GM18870 (cell line): ENCODE measurements around the gene NSF.
"Not testable (repeated sequence)": the region's sequence is repeated elsewhere in the genome, so short reads cannot be mapped to it uniquely, and the experiment has no call there.

Source experiments
- ATAC-seq: cut with Tn5 transposase; IDR thresholded peaks from one replicate; pipeline ENCODE4 v1.9.1; 2021; ENCODE audit warnings: moderate library complexity; ENCODE audit not compliant: unreplicated experiment

The NSF gene

DNA sequence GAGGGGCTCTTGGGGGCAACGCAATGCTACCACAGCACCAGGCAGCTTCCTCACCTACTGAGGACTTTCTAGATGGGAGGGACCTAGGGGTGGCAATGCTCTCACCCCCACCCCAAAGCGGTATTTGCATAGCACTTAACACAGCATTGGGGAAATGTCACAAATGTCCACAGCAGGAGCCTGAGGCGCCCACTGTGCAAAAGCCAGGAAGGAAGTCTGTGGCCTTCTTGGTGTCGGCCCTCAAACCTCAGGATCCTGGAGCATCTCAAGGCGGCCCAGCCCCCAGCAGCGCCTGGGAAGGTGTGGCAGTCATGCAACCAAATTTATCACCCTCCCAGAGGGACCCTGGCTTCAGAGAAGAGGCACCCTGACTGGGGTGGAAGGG, 182.7 kb downstream of the NSF start:
- ATAC-seq = no peak

DNA sequence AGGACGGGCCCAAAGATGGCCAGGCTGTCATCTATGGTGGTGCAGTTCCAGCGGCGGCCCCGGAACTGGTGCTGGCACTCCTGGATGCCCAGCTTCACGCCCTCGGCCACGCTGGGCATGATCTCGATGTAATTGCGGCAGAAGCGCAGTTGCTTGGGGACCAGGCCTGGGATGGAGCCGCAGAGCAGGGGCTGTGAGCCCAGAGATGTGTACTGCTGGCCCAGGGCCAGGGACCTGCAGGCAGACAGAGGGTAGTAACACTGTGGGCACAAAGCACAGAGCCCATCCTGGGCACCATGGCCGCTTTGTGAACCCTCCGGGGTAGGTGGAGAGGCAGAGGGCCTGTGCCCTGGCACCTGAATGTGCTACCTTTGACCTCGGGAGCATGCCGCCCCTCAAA, 183.2 kb downstream of the NSF start:
- ATAC-seq = no peak

GRCh38 chr17:46774108-46774737, 183.8 kb downstream of the NSF start:
- no peak for ATAC-seq

DNA sequence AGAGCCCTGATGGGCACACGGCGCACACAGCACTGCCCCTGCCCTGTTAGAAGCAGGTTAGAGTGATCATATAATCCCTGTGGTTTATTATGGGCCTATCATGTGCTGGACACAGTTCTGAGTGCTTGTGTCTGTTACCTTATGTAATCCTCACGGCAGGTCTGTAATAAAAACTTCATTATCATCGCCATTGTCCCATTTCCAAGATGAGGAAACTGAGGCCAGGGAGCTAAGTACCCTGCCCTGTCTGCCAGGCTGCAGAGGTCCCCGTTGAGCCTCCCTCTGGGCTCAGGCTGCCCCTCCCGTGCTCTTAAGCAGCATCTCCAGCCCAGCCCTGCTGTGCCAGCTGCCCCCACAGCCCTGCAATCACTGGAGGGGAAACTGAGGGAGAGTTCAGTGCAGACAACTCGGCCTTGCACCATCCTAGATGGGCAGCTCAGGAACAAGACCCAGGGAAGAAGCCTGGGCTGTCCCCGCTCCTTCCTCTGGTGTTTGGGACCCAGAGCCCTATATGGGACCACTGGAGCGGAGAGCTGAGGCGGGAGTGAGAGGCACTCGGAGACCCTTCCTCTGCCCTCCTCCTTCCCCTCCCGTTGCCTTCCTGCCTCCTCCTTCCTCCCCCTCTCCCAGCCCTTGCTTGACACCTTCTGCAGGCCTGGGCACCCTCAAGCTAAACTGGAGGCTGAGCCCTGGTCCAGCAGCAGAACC, 186.0 kb downstream of the NSF start:
- no peak for ATAC-seq

DNA sequence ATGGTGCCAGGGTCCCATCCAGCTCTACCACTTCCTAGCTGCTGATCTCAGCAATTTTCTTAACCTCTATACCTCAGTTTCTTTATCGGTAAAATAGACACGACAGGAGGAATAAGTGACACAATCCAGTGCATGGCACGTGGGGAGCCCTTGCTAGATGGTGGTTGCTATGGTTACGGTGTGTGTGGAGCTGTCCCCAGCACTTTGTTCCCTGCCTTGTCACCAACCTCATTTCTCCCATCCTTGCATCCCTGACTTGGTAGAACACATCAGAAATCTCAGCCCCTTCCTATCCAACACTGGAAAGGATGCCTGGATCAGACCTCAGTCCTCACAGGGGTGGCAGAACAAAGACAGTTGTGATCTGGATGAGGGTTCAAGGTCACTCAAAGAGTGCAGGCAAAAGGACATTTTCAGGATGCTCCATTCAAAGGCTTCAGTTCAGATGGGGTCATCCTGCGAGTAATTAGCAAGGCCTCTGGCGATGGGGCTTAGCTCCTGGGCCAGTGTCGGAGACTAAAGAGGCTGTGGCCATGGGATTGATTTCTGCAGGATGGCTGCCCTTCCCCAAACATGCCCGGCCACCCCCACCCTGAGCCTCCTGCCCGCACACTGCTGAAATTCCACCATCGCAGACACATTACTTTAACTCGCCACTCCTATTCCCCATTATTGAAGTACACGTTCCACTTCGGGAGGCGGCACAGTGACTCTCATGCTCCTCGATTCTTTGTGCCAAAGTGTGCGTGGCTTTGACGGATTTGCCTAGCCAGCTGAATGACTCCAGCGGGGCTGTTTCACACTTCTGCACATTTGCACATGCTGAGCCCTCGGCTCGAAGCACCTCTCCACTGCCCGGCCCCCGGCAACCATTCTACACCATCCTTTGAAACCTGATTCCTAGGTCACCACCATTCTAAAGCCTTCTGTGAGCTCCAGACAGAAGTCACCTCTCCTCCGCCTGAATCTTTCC, 187.8 kb downstream of the NSF start:
- no peak for ATAC-seq

DNA sequence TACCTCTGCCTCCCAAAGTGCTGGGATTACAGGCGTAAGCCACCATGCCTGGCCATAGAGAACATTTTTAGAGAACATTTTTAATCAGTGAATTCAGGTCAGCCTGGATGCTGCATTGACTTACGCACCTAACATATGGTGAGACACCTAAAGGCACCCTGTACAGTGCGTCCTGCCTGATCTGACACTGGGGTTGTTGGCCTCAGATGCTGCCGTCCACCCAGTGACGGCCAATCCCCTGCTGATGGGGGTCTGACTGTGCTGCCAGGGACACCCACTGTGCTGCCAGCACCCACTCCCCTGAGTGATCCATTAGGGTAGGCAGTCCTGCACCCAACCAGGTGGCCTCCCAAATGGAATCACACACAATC, 189.5 kb downstream of the NSF start:
- no peak for ATAC-seq

- no peak for ATAC-seq
These were observed 191.9 kb downstream of the NSF start for GRCh38 chr17:46782250-46782953.

- ATAC-seq = no peak
These were observed 192.6 kb downstream of the NSF start for GRCh38 chr17:46783031-46783593.

- ATAC-seq = no peak
These were observed 195.2 kb downstream of the NSF start for GRCh38 chr17:46785696-46786095.

- no peak for ATAC-seq
These were observed 197.0 kb downstream of the NSF start for GRCh38 chr17:46787478-46787877.

DNA sequence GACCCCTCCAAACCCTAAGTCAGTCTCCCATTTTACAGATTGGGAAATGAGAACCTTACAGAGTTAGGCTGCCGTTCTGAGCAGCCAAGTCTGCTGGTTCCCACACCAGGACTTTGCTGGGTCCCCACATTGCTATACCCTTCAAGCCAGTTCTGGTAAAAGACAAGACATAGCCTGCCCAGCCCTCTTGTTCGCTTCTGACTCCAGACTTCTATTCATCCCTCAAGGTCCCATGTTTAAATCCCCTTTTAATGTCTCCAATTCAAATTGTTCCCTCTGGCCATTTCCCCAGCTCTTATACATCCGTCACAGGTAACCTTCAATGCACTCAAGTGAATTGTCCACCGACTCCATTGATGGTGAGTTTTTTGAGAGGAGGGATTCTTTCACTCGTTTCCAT, 197.8 kb downstream of the NSF start:
- no peak for ATAC-seq

DNA sequence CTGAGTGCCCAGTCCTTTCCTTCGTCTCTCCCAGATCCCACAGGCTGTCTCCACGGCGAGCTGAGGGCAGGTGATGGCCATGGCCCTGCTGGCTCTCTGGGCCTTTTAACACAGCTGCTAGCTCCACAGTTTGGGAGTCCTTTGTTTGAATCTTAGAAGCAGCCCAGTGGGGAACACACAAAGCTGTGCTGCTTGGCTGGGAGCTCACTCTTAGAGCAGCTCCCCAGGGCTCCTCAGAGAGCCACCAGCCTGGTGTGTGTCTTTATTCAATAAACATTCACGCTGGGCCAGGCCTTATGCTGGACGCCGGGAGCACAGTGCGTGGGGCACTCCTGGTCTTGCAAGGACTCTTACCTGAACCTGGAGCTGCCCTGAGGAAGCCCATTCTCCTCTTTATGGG, 198.3 kb downstream of the NSF start:
- no peak for ATAC-seq

GRCh38 chr17:46789610-46790009, 199.1 kb downstream of the NSF start:
- no peak for ATAC-seq

DNA sequence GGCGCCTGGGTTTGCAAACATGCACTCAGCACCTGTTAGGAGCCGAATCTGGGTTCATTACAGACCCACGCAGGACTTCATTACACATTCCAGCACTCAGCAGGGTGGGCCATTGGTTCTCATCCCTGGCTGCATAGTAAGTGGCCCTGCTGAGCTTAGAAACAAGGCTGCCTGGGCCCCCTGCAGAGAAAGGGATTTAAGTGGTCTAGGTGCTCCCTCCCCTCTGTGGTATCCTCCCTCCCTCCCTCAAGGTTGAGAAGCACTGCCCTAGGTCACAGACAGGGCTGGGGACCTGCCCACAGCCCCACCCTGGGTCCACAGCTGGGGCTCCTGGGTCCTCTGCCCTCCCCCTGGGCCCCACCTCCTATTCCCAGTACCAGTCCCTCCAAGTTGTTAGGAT, 199.7 kb downstream of the NSF start:
- no peak for ATAC-seq

- ATAC-seq = no peak
These were observed 201.1 kb downstream of the NSF start for GRCh38 chr17:46791531-46791930.

GRCh38 chr17:46792071-46792470, 201.6 kb downstream of the NSF start:
- ATAC-seq = no peak

DNA sequence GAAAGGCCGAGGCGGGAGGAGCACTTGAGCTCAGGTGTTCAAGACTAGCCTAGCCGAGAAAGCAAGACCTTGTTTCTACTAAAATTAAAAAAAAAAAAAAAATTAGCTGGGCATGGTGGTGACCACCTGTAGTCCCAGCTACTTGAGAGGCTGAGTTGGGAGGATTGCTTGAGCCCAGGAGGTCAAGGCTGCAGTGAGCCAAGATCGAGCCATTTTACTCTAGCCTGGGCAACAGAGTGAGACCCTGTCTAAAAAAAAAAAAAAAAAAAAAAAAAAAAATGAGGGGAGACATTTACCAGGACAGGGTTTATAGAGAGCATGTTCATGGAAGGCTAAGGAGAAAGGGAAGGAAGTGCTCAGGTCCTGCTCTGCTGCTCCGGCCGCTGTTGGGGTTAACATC, 202.6 kb downstream of the NSF start:
- ATAC-seq = not testable (repeated sequence)

DNA sequence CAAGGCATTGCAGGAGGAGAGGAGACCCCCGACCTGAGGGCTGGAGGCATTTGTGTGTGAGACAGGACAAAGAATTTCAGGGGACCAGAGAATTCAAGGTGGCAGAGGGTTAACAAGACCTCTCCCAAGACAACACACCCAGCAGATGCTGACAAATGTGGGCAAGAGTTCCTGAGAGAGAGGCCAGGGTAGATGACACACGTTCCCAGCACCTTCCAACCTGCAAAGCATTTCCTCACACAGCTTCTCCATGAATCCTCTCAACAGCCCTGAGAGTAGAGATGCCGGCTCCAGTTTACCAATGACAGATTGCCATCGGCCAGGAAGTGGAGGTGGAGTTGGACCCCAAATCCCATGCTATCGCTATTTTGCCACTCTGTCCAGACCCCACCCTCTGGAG, 203.1 kb downstream of the NSF start:
- no peak for ATAC-seq

DNA sequence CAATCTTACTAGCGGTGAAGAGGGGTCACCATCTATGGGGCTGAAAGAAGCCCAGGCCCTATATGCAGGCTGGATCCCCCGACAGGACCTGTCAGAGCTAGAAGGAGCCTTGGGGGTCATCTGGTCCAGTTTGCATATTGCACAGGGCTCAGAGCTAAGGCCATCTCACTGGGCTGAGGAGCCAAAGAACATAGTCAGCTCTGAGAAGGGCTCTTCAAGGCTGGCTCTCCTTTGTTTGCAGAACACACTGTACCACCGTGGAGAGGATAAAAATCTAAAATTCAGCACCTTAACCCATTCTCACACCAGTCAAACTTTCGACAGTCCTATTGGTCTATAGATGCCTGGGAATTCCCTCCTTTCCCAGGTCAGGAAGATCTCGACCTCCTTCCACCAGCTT, 203.8 kb downstream of the NSF start:
- ATAC-seq = no peak

DNA sequence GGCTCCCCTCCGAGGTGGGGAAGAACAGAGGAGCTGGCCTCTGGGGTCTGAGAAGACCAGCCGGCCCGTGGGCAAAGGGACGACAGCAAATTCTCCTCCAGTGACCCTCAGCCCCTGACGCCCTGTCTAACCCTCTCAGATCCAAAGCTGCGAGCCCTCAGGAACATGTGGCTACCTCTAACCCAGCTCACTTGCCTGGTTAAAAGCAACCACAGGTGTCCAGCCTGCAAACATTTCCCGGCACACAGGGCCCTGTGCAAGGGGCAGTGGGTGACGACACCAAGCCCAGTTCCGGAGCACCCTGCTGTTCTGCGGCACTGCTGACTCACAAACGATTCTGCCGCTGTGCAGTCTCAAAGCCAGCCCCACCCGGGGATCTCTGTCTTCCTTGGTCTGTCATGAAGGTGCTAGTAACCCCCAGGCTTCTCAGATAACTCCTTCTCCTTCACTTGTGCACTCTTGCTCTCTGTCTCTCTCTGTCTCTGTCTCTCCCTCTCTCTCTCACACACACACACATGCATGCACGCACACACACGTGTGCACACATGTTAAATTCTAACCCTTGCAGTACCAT, 205.0 kb downstream of the NSF start:
- ATAC-seq = no peak

DNA sequence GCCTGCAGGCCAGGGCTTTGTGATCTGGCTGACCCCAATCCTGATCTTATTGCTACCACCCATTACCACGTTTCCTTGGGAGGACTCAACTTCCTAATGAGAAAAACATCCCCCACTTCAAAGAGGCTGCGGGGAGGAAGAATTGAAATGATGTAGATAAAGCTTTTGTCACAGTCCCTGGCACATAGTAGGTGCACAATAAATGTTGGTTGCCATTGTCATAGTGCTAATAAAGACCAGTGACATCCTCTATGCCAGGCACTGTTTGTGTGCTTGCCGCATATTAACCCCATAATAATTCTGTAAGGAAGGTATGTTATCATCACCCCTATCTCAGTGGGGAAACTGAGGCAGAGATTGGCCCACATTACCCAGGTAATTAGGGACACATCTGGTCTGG, 205.6 kb downstream of the NSF start:
- ATAC-seq = no peak
